Tibial nerve (tissue), 4 donors: Measurements from ENCODE around the gene NUPR1.

Experiments used
- CTCF ChIP-seq, 5 experiments: fragments of 200-600 bp in 3 of 5; fragments of 450-650 bp in 2 of 5; sonication (generic) in 3 of 5; IDR thresholded peaks; one replicate each; pipeline ENCODE4 v1.5.1; 2016 to 2019; ENCODE audit warnings: antibody characterized with exemption in 5 of 5, mild to moderate bottlenecking in 3 of 5, moderate library complexity in 2 of 5
- EP300 ChIP-seq, 2 donors: sonication (generic); formaldehyde crosslinking; IDR thresholded peaks; one replicate each; pipeline ENCODE4 v1.6.1; 2017; ENCODE audit warnings: antibody characterized with exemption in 2 of 2, mild to moderate bottlenecking in 1 of 2
- POLR2A ChIP-seq, 2 donors: fragments of 450-650 bp; IDR thresholded peaks; one replicate each; pipeline ENCODE4 v1.6.1; 2017; ENCODE audit warnings: antibody characterized with exemption in 2 of 2, mild to moderate bottlenecking in 2 of 2, moderate library complexity in 2 of 2

DNA sequence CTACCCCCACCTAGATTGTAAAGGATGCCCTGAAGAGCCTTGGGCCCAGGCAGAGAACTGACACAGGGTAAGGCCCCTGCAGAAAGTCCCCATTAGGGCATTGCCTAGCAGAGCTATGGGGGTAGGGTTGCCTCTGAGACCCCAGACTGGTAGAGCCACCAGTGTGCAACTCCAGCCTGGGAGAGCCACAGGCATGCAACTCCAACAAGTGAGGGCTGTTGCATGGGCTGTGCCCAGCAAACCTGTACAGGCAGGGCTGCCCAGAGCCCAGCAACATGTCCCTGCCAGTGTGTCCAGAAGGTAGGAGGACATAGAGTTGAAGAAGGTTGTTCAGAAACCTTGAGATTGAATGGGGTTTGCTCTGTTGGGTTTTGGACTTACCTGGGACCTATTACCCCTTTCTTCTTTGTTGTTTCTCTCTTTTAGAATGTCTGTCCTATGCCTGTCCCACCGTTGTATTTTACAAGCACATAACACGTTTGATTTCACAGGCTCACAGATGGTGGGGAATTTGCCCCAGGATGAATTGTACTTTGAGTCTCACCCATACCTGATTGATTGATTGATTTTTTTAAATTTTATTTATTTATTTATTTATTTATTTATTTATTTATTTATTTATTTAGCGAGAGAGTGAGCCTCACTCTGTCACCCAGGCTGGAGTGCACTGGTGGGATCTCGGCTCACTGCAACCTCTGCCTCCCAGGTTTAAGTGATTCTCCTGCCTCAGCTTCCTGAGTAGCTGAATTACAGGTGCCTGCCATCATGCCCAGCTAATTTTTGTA is 31.4 kb upstream of the NUPR1 start:
- TF ChIP-seq CTCF (IDR thresholded peaks at IDR 0.05): no peak
- no peak for TF ChIP-seq POLR2A (IDR thresholded peaks at IDR 0.05)
- no peak for TF ChIP-seq EP300 (IDR thresholded peaks at IDR 0.05)
